ENCODE data around the gene TMEM179.

TMEM179 gene

DNA sequence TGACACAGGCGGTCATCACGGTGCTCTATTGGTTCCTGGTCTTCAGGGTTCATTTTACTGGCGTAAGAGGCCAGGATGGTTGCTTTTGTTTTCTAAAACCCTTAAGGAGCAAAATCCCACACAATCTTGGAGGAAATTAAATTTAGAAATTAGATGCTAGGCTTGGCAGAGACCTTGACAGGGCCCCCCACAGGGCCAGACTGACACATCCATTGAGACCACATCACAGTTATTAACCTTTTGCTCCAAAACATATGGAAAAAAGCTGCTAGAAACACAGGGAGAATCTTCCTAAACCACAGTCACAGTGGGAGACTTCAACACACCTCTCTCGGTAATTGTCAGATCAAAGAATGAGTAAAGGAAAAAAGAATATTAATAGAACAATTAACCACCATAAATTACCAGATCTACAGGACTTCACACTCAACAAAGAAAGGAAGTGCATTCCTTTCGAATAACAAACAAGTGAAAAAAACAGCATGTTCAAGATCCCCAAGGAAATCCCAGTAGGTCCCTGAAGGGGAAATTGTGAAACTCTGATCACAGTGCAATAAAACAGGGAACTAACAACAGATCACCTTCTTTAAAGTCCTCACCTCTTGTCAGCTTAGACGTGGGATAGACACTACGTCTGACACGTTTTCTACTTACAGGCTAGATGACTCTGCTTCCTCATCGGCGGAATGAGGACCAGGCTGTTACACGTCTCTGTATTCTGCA is 40.2 kb upstream of the TMEM179 start:
- Histone ChIP-seq H3K9me3 (ENCODE audit: control insufficient read depth, low read length) (no peaks in the 10 kb centered on the region), H3K36me3 (ENCODE audit: control insufficient read depth, insufficient read depth, low read length) (no peaks in the 10 kb centered on the region), H3K4me1 (ENCODE audit: control insufficient read depth, insufficient read depth, low read length, poor library complexity, severe bottlenecking) (no peaks in the 10 kb centered on the region), H3K27ac (ENCODE audit: insufficient read depth, low read length, poor library complexity, severe bottlenecking) (no peak overlapping the region), H3K27me3 (replicated peaks; ENCODE audit: control insufficient read depth, insufficient read depth, low read length, poor library complexity, severe bottlenecking) (peaks cover 5% of the 10 kb centered on the region), H3K4me3 (ENCODE audit: insufficient read depth, low read depth, low read length, poor library complexity, severe bottlenecking) (no peak overlapping the region)
- DNase-seq: no peak

- H3K4me3 ChIP-seq (ENCODE audit: insufficient read depth, low read depth, low read length, poor library complexity, severe bottlenecking): no peak overlapping the region
- H3K36me3 ChIP-seq (ENCODE audit: control insufficient read depth, insufficient read depth, low read length): no peaks in the 10 kb centered on the region
- H3K27ac ChIP-seq (ENCODE audit: insufficient read depth, low read length, poor library complexity, severe bottlenecking): no peak overlapping the region
- no peaks in the 10 kb centered on the region for H3K9me3 ChIP-seq (ENCODE audit: control insufficient read depth, low read length)
- peaks cover 8% of the 10 kb centered on the region for H3K27me3 ChIP-seq (replicated peaks; ENCODE audit: control insufficient read depth, insufficient read depth, low read length, poor library complexity, severe bottlenecking)
- no peaks in the 10 kb centered on the region for H3K4me1 ChIP-seq (ENCODE audit: control insufficient read depth, insufficient read depth, low read length, poor library complexity, severe bottlenecking)
- no peak for DNase-seq
These were observed 39.6 kb upstream of the TMEM179 start for GRCh38 chr14:104644091-104644635.

DNA sequence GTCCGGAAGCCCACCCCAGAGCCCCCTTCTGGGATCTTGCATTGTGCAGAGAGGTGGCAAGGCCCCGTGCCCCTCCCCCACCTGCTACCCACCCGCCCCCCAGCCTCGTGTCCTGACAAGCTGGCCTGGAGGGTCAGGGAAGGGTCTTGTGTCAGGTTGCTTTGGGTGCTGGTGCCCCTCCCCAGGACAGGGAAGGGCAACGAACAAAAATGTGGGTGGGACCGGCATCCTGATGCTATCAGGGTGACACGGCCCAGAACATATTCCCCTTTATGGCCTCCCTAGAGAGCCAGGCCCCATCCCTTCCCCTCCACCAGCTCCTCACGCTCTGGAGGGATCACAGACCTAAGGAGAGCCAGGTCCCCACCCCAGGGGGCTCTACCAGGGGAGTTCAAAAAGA is 38.7 kb upstream of the TMEM179 start:
- Histone ChIP-seq H3K9me3 (ENCODE audit: control insufficient read depth, low read length) (no peaks in the 10 kb centered on the region), H3K36me3 (ENCODE audit: control insufficient read depth, insufficient read depth, low read length) (no peaks in the 10 kb centered on the region), H3K4me3 (ENCODE audit: insufficient read depth, low read depth, low read length, poor library complexity, severe bottlenecking) (no peak overlapping the region), H3K27ac (ENCODE audit: insufficient read depth, low read length, poor library complexity, severe bottlenecking) (no peak overlapping the region), H3K4me1 (ENCODE audit: control insufficient read depth, insufficient read depth, low read length, poor library complexity, severe bottlenecking) (no peaks in the 10 kb centered on the region), H3K27me3 (replicated peaks; ENCODE audit: control insufficient read depth, insufficient read depth, low read length, poor library complexity, severe bottlenecking) (peaks cover 10% of the 10 kb centered on the region)
- no peak for DNase-seq

DNA sequence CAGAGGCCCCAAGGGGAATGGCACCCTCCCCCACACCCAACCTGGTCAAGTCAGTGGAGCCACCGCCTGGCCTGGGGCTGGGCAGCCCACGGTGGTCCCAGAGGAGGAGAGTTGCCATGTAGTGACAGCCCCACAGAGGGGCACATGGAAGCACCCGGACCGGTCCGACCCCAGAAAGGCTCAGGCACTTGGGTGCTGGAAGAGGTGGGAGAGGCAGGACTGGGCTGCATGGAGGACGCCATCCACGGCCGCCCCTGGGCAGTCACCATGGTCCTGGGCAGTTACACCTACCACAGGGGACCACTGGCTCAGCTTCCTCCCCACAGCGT is 37.9 kb upstream of the TMEM179 start:
- Histone ChIP-seq H3K4me3 (ENCODE audit: insufficient read depth, low read depth, low read length, poor library complexity, severe bottlenecking) (no peak overlapping the region), H3K27ac (ENCODE audit: insufficient read depth, low read length, poor library complexity, severe bottlenecking) (no peak overlapping the region), H3K27me3 (replicated peaks; ENCODE audit: control insufficient read depth, insufficient read depth, low read length, poor library complexity, severe bottlenecking) (peaks cover 10% of the 10 kb centered on the region), H3K36me3 (ENCODE audit: control insufficient read depth, insufficient read depth, low read length) (no peaks in the 10 kb centered on the region), H3K9me3 (ENCODE audit: control insufficient read depth, low read length) (no peaks in the 10 kb centered on the region), H3K4me1 (ENCODE audit: control insufficient read depth, insufficient read depth, low read length, poor library complexity, severe bottlenecking) (no peaks in the 10 kb centered on the region)
- DNase-seq: no peak

GRCh38 chr14:104641753-104642539 is 37.4 kb upstream of the TMEM179 start:
- Histone ChIP-seq H3K36me3 (ENCODE audit: control insufficient read depth, insufficient read depth, low read length) (no peaks in the 10 kb centered on the region), H3K27me3 (replicated peaks; ENCODE audit: control insufficient read depth, insufficient read depth, low read length, poor library complexity, severe bottlenecking) (peaks cover 10% of the 10 kb centered on the region), H3K27ac (ENCODE audit: insufficient read depth, low read length, poor library complexity, severe bottlenecking) (no peak overlapping the region), H3K4me1 (ENCODE audit: control insufficient read depth, insufficient read depth, low read length, poor library complexity, severe bottlenecking) (no peaks in the 10 kb centered on the region), H3K4me3 (ENCODE audit: insufficient read depth, low read depth, low read length, poor library complexity, severe bottlenecking) (no peak overlapping the region), H3K9me3 (ENCODE audit: control insufficient read depth, low read length) (no peaks in the 10 kb centered on the region)
- DNase-seq: no peak

GRCh38 chr14:104640681-104641080 is 36.1 kb upstream of the TMEM179 start:
- no peak overlapping the region for H3K4me3 ChIP-seq (ENCODE audit: insufficient read depth, low read depth, low read length, poor library complexity, severe bottlenecking)
- no peak overlapping the region for H3K27ac ChIP-seq (ENCODE audit: insufficient read depth, low read length, poor library complexity, severe bottlenecking)
- no peaks in the 10 kb centered on the region for H3K9me3 ChIP-seq (ENCODE audit: control insufficient read depth, low read length)
- H3K4me1 ChIP-seq (ENCODE audit: control insufficient read depth, insufficient read depth, low read length, poor library complexity, severe bottlenecking): no peaks in the 10 kb centered on the region
- H3K36me3 ChIP-seq (ENCODE audit: control insufficient read depth, insufficient read depth, low read length): no peaks in the 10 kb centered on the region
- no peak for DNase-seq
- peaks cover 10% of the 10 kb centered on the region for H3K27me3 ChIP-seq (replicated peaks; ENCODE audit: control insufficient read depth, insufficient read depth, low read length, poor library complexity, severe bottlenecking)

DNA sequence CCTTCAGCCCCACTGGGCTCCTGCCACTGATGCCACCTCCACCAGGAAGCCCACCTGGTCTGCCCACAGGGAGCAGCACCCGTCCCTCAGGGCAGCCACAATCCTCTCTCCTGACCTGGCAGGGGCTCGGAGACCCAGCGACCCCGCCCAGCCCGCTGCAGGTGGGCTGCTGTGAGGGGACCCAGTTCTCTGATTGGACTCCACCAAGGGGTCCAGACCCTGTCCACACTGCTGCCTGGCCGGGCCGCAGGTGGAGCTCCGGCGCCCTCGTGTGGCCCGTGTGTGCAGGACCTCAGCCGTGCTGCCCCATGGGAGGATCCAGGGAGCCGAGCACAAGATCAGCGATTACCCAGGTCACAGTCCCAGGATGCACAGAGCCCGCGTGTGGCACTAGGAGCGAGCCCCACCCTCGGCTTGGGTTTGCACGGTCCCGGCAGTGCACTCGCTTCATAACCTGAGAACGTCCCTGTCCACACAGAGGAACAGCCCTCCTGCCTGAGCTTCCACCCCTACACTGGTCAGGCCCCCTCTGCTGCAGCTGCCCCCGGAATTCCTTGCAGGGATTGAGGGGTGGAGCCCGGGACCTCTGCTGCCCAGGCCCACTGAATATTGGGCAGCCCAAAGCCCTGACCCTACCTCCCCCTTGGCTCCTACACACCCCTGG is 35.4 kb upstream of the TMEM179 start:
- no peak overlapping the region for H3K4me3 ChIP-seq (ENCODE audit: insufficient read depth, low read depth, low read length, poor library complexity, severe bottlenecking)
- no peaks in the 10 kb centered on the region for H3K36me3 ChIP-seq (ENCODE audit: control insufficient read depth, insufficient read depth, low read length)
- DNase-seq: peak in 1 of 3 donors; percentile 28
- H3K9me3 ChIP-seq (ENCODE audit: control insufficient read depth, low read length): no peaks in the 10 kb centered on the region
- no peaks in the 10 kb centered on the region for H3K4me1 ChIP-seq (ENCODE audit: control insufficient read depth, insufficient read depth, low read length, poor library complexity, severe bottlenecking)
- peaks cover 13% of the 10 kb centered on the region for H3K27me3 ChIP-seq (replicated peaks; ENCODE audit: control insufficient read depth, insufficient read depth, low read length, poor library complexity, severe bottlenecking)
- H3K27ac ChIP-seq (ENCODE audit: insufficient read depth, low read length, poor library complexity, severe bottlenecking): no peak overlapping the region

DNA sequence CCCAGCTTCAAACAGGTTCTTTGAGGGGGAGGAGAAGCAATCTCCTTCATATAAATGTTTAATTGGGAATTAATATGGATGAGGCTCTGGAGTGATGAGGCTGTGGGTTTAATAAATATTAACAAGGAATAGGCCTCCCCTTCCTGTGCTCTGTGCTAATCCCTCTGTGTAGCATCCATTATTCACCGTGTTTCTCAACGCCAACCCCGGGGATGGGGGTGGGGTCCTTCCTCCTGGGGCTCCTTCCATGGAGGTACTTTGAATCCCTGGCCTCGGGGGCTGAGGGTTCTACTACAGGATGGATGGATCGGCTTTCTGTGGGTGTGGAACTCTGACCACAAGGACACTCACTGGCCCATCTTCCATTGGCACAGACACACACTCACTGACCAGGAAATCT is 34.9 kb upstream of the TMEM179 start:
- no peak overlapping the region for H3K27ac ChIP-seq (ENCODE audit: insufficient read depth, low read length, poor library complexity, severe bottlenecking)
- peaks cover 13% of the 10 kb centered on the region for H3K27me3 ChIP-seq (replicated peaks; ENCODE audit: control insufficient read depth, insufficient read depth, low read length, poor library complexity, severe bottlenecking)
- no peak for DNase-seq
- no peaks in the 10 kb centered on the region for H3K9me3 ChIP-seq (ENCODE audit: control insufficient read depth, low read length)
- H3K4me3 ChIP-seq (ENCODE audit: insufficient read depth, low read depth, low read length, poor library complexity, severe bottlenecking): no peak overlapping the region
- no peaks in the 10 kb centered on the region for H3K36me3 ChIP-seq (ENCODE audit: control insufficient read depth, insufficient read depth, low read length)
- H3K4me1 ChIP-seq (ENCODE audit: control insufficient read depth, insufficient read depth, low read length, poor library complexity, severe bottlenecking): no peaks in the 10 kb centered on the region

- no peak for DNase-seq
- peaks cover 13% of the 10 kb centered on the region for H3K27me3 ChIP-seq (replicated peaks; ENCODE audit: control insufficient read depth, insufficient read depth, low read length, poor library complexity, severe bottlenecking)
- no peak overlapping the region for H3K27ac ChIP-seq (ENCODE audit: insufficient read depth, low read length, poor library complexity, severe bottlenecking)
- no peaks in the 10 kb centered on the region for H3K9me3 ChIP-seq (ENCODE audit: control insufficient read depth, low read length)
- H3K36me3 ChIP-seq (ENCODE audit: control insufficient read depth, insufficient read depth, low read length): no peaks in the 10 kb centered on the region
- no peaks in the 10 kb centered on the region for H3K4me1 ChIP-seq (ENCODE audit: control insufficient read depth, insufficient read depth, low read length, poor library complexity, severe bottlenecking)
- no peak overlapping the region for H3K4me3 ChIP-seq (ENCODE audit: insufficient read depth, low read depth, low read length, poor library complexity, severe bottlenecking)
These were observed 34.4 kb upstream of the TMEM179 start for GRCh38 chr14:104638927-104639450.
